HG03378 (cell line): ENCODE results near the gene DIDO1.
A peak's percentile ranks its signal among the peaks of the same experiment; 100 is the strongest.
"Not testable (repeated sequence)": the region's sequence is repeated elsewhere in the genome, so short reads cannot be mapped to it uniquely, and the experiment has no call there.

ENCODE experiments used
- ATAC-seq: cut with Tn5 transposase; IDR thresholded peaks from one replicate; pipeline ENCODE4 v1.9.1; 2021; ENCODE audit warnings: mild to moderate bottlenecking, moderate library complexity; ENCODE audit not compliant: unreplicated experiment

The DIDO1 gene

GRCh38 chr20:62929051-62929538 is 2.8 kb upstream of the DIDO1 start:
- no peak for ATAC-seq

GRCh38 chr20:62928246-62928939 is 2.1 kb upstream of the DIDO1 start:
- ATAC-seq, result no peak

GRCh38 chr20:62927128-62927705 is 912 bp upstream of the DIDO1 start:
- ATAC-seq, result no peak

- ATAC-seq, result peak; percentile 5
These were observed 681 bp downstream of the DIDO1 start for GRCh38 chr20:62925420-62926228.

- ATAC-seq, result no peak
These were observed 1.3 kb downstream of the DIDO1 start for GRCh38 chr20:62925076-62925419.

- ATAC-seq, result no peak
These were observed 1.7 kb downstream of the DIDO1 start for GRCh38 chr20:62924442-62925075.

GRCh38 chr20:62923669-62924441 is 2.5 kb downstream of the DIDO1 start:
- ATAC-seq, result no peak

- not testable (repeated sequence) for ATAC-seq
These were observed 3.1 kb downstream of the DIDO1 start for GRCh38 chr20:62923059-62923668.

- ATAC-seq, result no peak
These were observed 3.8 kb downstream of the DIDO1 start for GRCh38 chr20:62922451-62922921.

- no peak for ATAC-seq
These were observed 5.1 kb downstream of the DIDO1 start for GRCh38 chr20:62921119-62921687.

- no peak for ATAC-seq
These were observed 6.2 kb downstream of the DIDO1 start for GRCh38 chr20:62920039-62920645.

GRCh38 chr20:62918831-62919230 is 7.5 kb downstream of the DIDO1 start:
- no peak for ATAC-seq

GRCh38 chr20:62918147-62918546 is 8.2 kb downstream of the DIDO1 start:
- ATAC-seq, result no peak

- ATAC-seq, result no peak
These were observed 8.6 kb downstream of the DIDO1 start for GRCh38 chr20:62917720-62918119.

- no peak for ATAC-seq
These were observed 9.4 kb downstream of the DIDO1 start for GRCh38 chr20:62916703-62917476.

- ATAC-seq, result no peak
These were observed 11.3 kb downstream of the DIDO1 start for GRCh38 chr20:62914970-62915457.

- no peak for ATAC-seq
These were observed 11.9 kb downstream of the DIDO1 start for GRCh38 chr20:62914436-62914835.

GRCh38 chr20:62913043-62913630 is 13.2 kb downstream of the DIDO1 start:
- ATAC-seq, result no peak
